H1 (cell line): ENCODE results near the gene FHL2.

ENCODE experiments used
- CHD2 ChIP-seq: IDR thresholded peaks from 2 replicates; pipeline ENCODE4 v1.6.1; 2012; ENCODE audit warnings: low read length, improper control_type of control experiment
- CREB1 ChIP-seq: IDR thresholded peaks from 2 replicates; pipeline ENCODE4 v1.6.1; 2012; ENCODE audit warnings: inconsistent platforms
- CTCF ChIP-seq, 3 experiments: IDR thresholded peaks; 1 replicate in 2 of 3; 2 replicates in 1 of 3; pipeline versions ENCODE4 v1.5.1 to v1.6.1; 2011; ENCODE audit warnings: low read length in 3 of 3, mild to moderate bottlenecking in 3 of 3, inconsistent platforms in 2 of 3, low read depth in 1 of 3, moderate library complexity in 1 of 3; ENCODE audit not compliant: insufficient read depth in 1 of 3; ENCODE audit errors: control extremely low read depth in 1 of 3
- EZH2 ChIP-seq: fragments of 200-600 bp; sonication (generic); IDR thresholded peaks from 2 replicates; pipeline ENCODE4 v1.7.1; 2012; ENCODE audit warnings: low read depth, mild to moderate bottlenecking, moderate library complexity, low read length, inconsistent platforms; ENCODE audit not compliant: severe bottlenecking
- GTF2F1 ChIP-seq: IDR thresholded peaks from 2 replicates; pipeline ENCODE4 v1.6.1; 2012; ENCODE audit warnings: low read depth, low read length, improper control_type of control experiment, borderline replicate concordance
- JUND ChIP-seq: IDR thresholded peaks from 2 replicates; pipeline ENCODE4 v1.6.1; 2011; ENCODE audit warnings: mild to moderate bottlenecking, improper control_type of control experiment, low read length
- NRF1 ChIP-seq: IDR thresholded peaks from 2 replicates; pipeline ENCODE4 v1.6.1; 2011; ENCODE audit warnings: mild to moderate bottlenecking, low read depth, low read length, improper control_type of control experiment
- SP4 ChIP-seq: IDR thresholded peaks from 2 replicates; pipeline ENCODE4 v1.6.1; 2012; ENCODE audit warnings: low read length, inconsistent platforms
- YY1 ChIP-seq: IDR thresholded peaks from 2 replicates; pipeline ENCODE4 v1.6.1; 2011; ENCODE audit warnings: low read depth, mild to moderate bottlenecking, low read length
- ZNF274 ChIP-seq: IDR thresholded peaks from 2 replicates; pipeline ENCODE4 v1.7.0; 2012; ENCODE audit warnings: low read length, borderline replicate concordance; ENCODE audit errors: extremely low read depth

DNA sequence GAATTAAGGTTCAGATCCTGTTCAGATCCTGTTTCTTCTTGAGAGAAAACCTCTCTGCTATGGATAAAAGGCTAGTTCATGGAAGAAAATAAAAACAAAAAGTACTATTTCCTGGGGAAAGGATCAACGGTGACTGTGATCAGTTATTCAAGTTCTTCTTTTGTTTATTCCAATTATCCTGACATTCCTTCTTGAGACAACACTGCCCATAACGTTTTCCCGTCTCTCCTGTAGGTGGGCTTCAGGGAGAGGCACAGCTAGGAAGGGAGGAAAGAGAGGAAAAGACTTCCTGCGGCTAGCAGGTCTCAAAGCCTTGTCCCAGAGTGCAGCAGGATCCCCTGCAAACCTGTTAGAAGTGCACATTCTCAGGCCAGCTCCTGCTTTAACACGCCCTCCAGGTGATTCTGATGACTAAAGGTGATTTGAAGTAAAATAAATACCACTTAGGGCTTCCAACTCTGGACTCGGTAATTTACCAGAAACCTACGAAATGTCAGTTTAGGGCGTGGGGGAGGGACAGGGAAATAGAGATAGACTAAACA lies 4.5 kb upstream of the FHL2 start:
- TF ChIP-seq JUND (no peak), CTCF (IDR thresholded peaks at IDR 0.05; ENCODE audit: control extremely low read depth in 1 of 3, insufficient read depth in 1 of 3, low read depth in 1 of 3, low read length in 3 of 3) (no peak), YY1 (no peak), CREB1 (no peak), SP4 (no peak), EZH2 (no peak), NRF1 (no peak), ZNF274 (no peak), CHD2 (no peak), GTF2F1 (no peak)
